HepG2 (cell line): ENCODE data around the gene ANKRD65. TPM values are rescaled to one million over a fixed set of nuclear protein-coding genes. Genes with fewer than 3 reads are reported as not detected.

ENCODE experiments used
- DNMT3B ChIP-seq: conservative IDR thresholded peaks from 2 replicates; pipeline ENCODE4 v1.6.1; 2016; ENCODE audit warnings: missing biosample characterization, control low read depth
- NR3C1 ChIP-seq: sonication (generic); formaldehyde crosslinking; IDR thresholded peaks from 2 replicates; pipeline ENCODE4 v1.4.0; 2020; ENCODE audit warnings: missing genetic modification reagents
- PAX8 ChIP-seq: sonication (generic); formaldehyde crosslinking; IDR thresholded peaks from 2 replicates; pipeline ENCODE4 v1.8.0; 2022; ENCODE audit warnings: mild to moderate bottlenecking, missing genetic modification reagents, borderline replicate concordance
- SAP130 ChIP-seq: IDR thresholded peaks from 2 replicates; pipeline ENCODE4 v1.6.1; 2016; ENCODE audit warnings: low read depth
- SIX4 ChIP-seq: sonication (generic); formaldehyde crosslinking; IDR thresholded peaks from 2 replicates; pipeline ENCODE4 v1.4.0; 2020; ENCODE audit warnings: missing genetic modification reagents
- SMARCE1 ChIP-seq: fragments of 450-650 bp; IDR thresholded peaks from 2 replicates; pipeline ENCODE4 v1.6.1; 2017; ENCODE audit warnings: borderline replicate concordance
- STAG1 ChIP-seq: sonication (generic); formaldehyde crosslinking; IDR thresholded peaks from 2 replicates; pipeline ENCODE4 v1.4.0; 2020; ENCODE audit warnings: missing genetic modification reagents
- ZBTB38 ChIP-seq: sonication (generic); formaldehyde crosslinking; IDR thresholded peaks from 2 replicates; pipeline ENCODE4 v1.5.1; 2020; ENCODE audit warnings: mild to moderate bottlenecking, missing genetic modification reagents
- ZNF296 ChIP-seq: sonication (generic); formaldehyde crosslinking; conservative IDR thresholded peaks from 2 replicates; pipeline ENCODE4 v1.5.0; 2020; ENCODE audit warnings: mild to moderate bottlenecking, missing genetic modification reagents
- ZNF577 ChIP-seq: sonication (generic); formaldehyde crosslinking; IDR thresholded peaks from 2 replicates; pipeline ENCODE4 v1.4.0; 2020; ENCODE audit warnings: mild to moderate bottlenecking, low read depth, missing genetic modification reagents, borderline replicate concordance
- ZNF670 ChIP-seq: sonication (generic); formaldehyde crosslinking; IDR thresholded peaks from 2 replicates; pipeline ENCODE4 v1.8.0; 2022; ENCODE audit warnings: mild to moderate bottlenecking, missing genetic modification reagents, borderline replicate concordance
- ZNF713 ChIP-seq: sonication (generic); formaldehyde crosslinking; IDR thresholded peaks from 2 replicates; pipeline ENCODE4 v1.4.0; 2020; ENCODE audit warnings: mild to moderate bottlenecking, missing genetic modification reagents
- polyA plus RNA-seq, 8 experiments: library from polyadenylated mRNA; depleted of rRNA in 3 of 8; stranded (reverse) in 7 of 8; unstranded in 1 of 8; fragments of >200 nt; fragmentation: Illumina TruSeq in 4 of 8; extraction: Trizol in 4 of 8; gene quantifications; 2 replicates each; pipeline versions ENCODE4 v1.2.1 to v1.2.3, GENCODE V29; 2011 to 2016; ENCODE audit warnings: low read depth in 4 of 8, missing spikeins in 1 of 8, mixed read lengths in 1 of 8; ENCODE audit not compliant: insufficient read depth in 1 of 8
- total RNA-seq, 5 experiments: library from RNA; depleted of rRNA; stranded (reverse); fragments of >200 nt; fragmentation: Illumina TruSeq; extraction: Trizol; gene quantifications; 2 replicates each; pipeline ENCODE4 v1.2.3, GENCODE V29; 2016; ENCODE audit warnings: low read depth in 1 of 5
- TF ChIP-seq, protein P1 (sequence below): sonication (generic); formaldehyde crosslinking; conservative IDR thresholded peaks from 2 replicates; pipeline ENCODE4 v1.8.0; 2022; ENCODE audit warnings: mild to moderate bottlenecking, moderate library complexity, missing genetic modification reagents
- TF ChIP-seq, protein P2 (sequence below): sonication (generic); formaldehyde crosslinking; IDR thresholded peaks from 2 replicates; pipeline ENCODE4 v1.5.0; 2020; ENCODE audit warnings: missing genetic modification reagents, mild to moderate bottlenecking, borderline replicate concordance
- TF ChIP-seq, protein P3 (sequence below): sonication (generic); formaldehyde crosslinking; IDR thresholded peaks from 2 replicates; pipeline ENCODE4 v1.9.0; 2022; ENCODE audit warnings: missing genetic modification reagents, mild to moderate bottlenecking, borderline replicate concordance
- TF ChIP-seq, protein P4 (sequence below): sonication (generic); formaldehyde crosslinking; IDR thresholded peaks from 2 replicates; pipeline ENCODE4 v1.4.0; 2020; ENCODE audit warnings: missing genetic modification reagents
- TF ChIP-seq, protein P5 (sequence below): IDR thresholded peaks from 2 replicates; pipeline ENCODE4 v1.6.1; 2012; ENCODE audit warnings: low read depth, low read length, improper control_type of control experiment

ANKRD65 gene
- total and polyA plus RNA-seq, 2 of the 13 experiments (the other 11 are each of a cell fraction or from before 2014, with no cell fraction given): 12.1 to 30.1 TPM

DNA sequence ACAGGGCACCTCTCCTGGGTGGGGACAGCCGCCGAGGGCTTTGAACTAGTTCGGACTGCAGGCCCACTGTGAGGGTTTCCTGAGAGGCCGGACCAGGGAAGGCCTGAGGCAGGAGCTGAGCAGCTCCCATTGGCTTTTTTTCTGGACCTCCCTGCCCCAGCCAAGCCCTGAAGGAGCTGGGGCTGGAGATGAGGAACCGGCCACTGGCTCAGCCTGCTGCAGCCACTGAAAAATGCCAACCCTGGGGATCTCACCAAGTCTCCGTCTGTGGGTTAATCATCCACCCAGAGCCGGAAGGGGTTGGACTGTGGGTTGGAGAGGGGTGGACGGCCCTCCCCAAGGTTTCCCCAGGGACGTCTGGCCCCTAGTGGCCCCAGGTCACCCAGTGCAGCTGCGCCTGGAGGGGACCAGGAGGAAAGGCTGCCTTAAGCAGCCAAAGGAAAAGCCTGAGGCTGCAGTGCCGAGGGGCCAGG is 16.9 kb upstream of the ANKRD65 start (continued):
- TF ChIP-seq PAX8 (no peak), SIX4 (no peak), SMARCE1 (no peak), STAG1 (peak; percentile 54), NR3C1 (CRISPR knock-in tag) (no peak), ZNF296 (no peak), DNMT3B (CRISPR knock-in tag) (0 out of 2 replicates have a peak, but pooled peaks have one; percentile 32), ZNF713 (no peak), ZBTB38 (CRISPR knock-in tag) (no peak), ZNF577 (no peak), ZNF670 (CRISPR knock-in tag) (no peak), SAP130 (CRISPR knock-in tag) (peak; percentile 93)
- TF ChIP-seq, protein P1, sequence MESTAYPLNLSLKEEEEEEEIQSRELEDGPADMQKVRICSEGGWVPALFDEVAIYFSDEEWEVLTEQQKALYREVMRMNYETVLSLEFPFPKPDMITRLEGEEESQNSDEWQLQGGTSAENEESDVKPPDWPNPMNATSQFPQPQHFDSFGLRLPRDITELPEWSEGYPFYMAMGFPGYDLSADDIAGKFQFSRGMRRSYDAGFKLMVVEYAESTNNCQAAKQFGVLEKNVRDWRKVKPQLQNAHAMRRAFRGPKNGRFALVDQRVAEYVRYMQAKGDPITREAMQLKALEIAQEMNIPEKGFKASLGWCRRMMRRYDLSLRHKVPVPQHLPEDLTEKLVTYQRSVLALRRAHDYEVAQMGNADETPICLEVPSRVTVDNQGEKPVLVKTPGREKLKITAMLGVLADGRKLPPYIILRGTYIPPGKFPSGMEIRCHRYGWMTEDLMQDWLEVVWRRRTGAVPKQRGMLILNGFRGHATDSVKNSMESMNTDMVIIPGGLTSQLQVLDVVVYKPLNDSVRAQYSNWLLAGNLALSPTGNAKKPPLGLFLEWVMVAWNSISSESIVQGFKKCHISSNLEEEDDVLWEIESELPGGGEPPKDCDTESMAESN (CRISPR knock-in tag): peak; percentile 53; the same call in 1 of the 2 replicates
- TF ChIP-seq, protein P2, sequence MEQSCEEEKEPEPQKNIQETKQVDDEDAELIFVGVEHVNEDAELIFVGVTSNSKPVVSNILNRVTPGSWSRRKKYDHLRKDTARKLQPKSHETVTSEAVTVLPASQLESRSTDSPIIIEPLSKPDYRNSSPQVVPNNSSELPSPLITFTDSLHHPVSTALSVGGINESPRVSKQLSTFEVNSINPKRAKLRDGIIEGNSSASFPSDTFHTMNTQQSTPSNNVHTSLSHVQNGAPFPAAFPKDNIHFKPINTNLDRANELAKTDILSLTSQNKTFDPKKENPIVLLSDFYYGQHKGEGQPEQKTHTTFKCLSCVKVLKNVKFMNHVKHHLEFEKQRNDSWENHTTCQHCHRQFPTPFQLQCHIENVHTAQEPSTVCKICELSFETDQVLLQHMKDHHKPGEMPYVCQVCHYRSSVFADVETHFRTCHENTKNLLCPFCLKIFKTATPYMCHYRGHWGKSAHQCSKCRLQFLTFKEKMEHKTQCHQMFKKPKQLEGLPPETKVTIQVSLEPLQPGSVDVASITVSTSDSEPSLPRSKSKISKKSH: no peak; the same call in 1 of the 2 replicates
- TF ChIP-seq, protein P3, sequence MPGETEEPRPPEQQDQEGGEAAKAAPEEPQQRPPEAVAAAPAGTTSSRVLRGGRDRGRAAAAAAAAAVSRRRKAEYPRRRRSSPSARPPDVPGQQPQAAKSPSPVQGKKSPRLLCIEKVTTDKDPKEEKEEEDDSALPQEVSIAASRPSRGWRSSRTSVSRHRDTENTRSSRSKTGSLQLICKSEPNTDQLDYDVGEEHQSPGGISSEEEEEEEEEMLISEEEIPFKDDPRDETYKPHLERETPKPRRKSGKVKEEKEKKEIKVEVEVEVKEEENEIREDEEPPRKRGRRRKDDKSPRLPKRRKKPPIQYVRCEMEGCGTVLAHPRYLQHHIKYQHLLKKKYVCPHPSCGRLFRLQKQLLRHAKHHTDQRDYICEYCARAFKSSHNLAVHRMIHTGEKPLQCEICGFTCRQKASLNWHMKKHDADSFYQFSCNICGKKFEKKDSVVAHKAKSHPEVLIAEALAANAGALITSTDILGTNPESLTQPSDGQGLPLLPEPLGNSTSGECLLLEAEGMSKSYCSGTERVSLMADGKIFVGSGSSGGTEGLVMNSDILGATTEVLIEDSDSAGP (CRISPR knock-in tag): no peak
- TF ChIP-seq, protein P4, sequence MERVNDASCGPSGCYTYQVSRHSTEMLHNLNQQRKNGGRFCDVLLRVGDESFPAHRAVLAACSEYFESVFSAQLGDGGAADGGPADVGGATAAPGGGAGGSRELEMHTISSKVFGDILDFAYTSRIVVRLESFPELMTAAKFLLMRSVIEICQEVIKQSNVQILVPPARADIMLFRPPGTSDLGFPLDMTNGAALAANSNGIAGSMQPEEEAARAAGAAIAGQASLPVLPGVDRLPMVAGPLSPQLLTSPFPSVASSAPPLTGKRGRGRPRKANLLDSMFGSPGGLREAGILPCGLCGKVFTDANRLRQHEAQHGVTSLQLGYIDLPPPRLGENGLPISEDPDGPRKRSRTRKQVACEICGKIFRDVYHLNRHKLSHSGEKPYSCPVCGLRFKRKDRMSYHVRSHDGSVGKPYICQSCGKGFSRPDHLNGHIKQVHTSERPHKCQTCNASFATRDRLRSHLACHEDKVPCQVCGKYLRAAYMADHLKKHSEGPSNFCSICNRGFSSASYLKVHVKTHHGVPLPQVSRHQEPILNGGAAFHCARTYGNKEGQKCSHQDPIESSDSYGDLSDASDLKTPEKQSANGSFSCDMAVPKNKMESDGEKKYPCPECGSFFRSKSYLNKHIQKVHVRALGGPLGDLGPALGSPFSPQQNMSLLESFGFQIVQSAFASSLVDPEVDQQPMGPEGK (CRISPR knock-in tag): peak; percentile 96
- TF ChIP-seq, protein P5, sequence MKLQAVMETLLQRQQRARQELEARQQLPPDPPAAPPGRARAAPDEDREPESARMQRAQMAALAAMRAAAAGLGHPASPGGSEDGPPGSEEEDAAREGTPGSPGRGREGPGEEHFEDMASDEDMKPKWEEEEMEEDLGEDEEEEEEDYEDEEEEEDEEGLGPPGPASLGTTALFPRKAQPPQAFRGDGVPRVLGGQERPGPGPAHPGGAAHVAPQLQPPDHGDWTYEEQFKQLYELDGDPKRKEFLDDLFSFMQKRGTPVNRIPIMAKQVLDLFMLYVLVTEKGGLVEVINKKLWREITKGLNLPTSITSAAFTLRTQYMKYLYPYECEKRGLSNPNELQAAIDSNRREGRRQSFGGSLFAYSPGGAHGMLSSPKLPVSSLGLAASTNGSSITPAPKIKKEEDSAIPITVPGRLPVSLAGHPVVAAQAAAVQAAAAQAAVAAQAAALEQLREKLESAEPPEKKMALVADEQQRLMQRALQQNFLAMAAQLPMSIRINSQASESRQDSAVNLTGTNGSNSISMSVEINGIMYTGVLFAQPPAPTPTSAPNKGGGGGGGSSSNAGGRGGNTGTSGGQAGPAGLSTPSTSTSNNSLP: no peak
